Lower leg skin (tissue), 3 donors: ENCODE data around the gene TNIP1.

Experiments used
- CTCF ChIP-seq, 3 donors: fragments of 450-650 bp; IDR thresholded peaks; one replicate each; pipeline ENCODE4 v1.5.1; 2016; ENCODE audit warnings: antibody characterized with exemption in 3 of 3, mild to moderate bottlenecking in 3 of 3, moderate library complexity in 2 of 3
- POLR2A ChIP-seq, 2 donors: fragments of 450-650 bp; IDR thresholded peaks; one replicate each; pipeline ENCODE4 v1.6.1; 2016 to 2017; ENCODE audit warnings: antibody characterized with exemption in 2 of 2, mild to moderate bottlenecking in 1 of 2, moderate library complexity in 1 of 2

DNA sequence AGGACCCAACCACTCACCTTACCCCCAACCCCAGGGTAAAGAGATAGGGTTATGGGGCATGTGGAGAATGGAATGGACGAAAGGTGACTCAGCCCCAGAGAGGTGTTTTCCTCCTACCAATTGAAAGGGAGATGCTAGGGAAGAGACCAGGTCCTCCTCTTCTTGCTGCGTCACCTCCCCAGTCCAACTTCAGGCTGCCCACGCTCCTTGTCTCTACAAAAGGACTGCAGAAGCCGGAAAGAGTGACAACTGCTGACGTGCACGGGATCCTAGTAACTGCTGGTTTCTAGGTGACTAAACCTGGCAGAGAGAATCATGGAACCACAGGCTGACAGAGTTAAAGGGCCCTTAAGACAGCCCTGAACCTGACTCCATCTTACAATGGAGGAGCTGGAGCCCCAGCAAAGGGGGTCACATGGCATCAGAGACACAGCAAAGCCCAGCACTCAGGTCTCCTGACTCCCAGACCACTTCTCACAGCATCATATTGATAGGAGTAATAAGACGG lies 58.3 kb downstream of the TNIP1 start:
- TF ChIP-seq POLR2A (IDR thresholded peaks at IDR 0.05) (no peak), CTCF (IDR thresholded peaks at IDR 0.05) (no peak)
